Gastrocnemius medialis (tissue), 4 donors: ENCODE measurements around the gene KLK7.

Experiments used
- POLR2A ChIP-seq, 2 donors: fragments of 450-650 bp; IDR thresholded peaks; one replicate each; pipeline ENCODE4 v1.6.1; 2017; ENCODE audit warnings: antibody characterized with exemption in 2 of 2, mild to moderate bottlenecking in 2 of 2, moderate library complexity in 2 of 2
- TF ChIP-seq, protein P1 (sequence below), 5 experiments: fragments of 450-650 bp in 3 of 5; fragments of 200-600 bp in 2 of 5; sonication (generic) in 2 of 5; IDR thresholded peaks in 4 of 5; conservative IDR thresholded peaks in 1 of 5; 1 replicate in 4 of 5; 2 replicates in 1 of 5; pipeline ENCODE4 v1.5.1; 2016 to 2019; ENCODE audit warnings: antibody characterized with exemption in 5 of 5, mild to moderate bottlenecking in 3 of 5, moderate library complexity in 3 of 5

GRCh38 chr19:50932690-50933083 is 51.0 kb downstream of the KLK7 start:
- TF ChIP-seq, protein P1, sequence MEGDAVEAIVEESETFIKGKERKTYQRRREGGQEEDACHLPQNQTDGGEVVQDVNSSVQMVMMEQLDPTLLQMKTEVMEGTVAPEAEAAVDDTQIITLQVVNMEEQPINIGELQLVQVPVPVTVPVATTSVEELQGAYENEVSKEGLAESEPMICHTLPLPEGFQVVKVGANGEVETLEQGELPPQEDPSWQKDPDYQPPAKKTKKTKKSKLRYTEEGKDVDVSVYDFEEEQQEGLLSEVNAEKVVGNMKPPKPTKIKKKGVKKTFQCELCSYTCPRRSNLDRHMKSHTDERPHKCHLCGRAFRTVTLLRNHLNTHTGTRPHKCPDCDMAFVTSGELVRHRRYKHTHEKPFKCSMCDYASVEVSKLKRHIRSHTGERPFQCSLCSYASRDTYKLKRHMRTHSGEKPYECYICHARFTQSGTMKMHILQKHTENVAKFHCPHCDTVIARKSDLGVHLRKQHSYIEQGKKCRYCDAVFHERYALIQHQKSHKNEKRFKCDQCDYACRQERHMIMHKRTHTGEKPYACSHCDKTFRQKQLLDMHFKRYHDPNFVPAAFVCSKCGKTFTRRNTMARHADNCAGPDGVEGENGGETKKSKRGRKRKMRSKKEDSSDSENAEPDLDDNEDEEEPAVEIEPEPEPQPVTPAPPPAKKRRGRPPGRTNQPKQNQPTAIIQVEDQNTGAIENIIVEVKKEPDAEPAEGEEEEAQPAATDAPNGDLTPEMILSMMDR (IDR thresholded peaks at IDR 0.05 in 4 of 5, conservative IDR thresholded peaks at IDR 0.05 in 1 of 5) = no peak
- TF ChIP-seq POLR2A (IDR thresholded peaks at IDR 0.05) = no peak
